ENCODE measurements around the gene VPS35L.
"Not testable (repeated sequence)": the region's sequence is repeated elsewhere in the genome, so short reads cannot be mapped to it uniquely, and the experiment has no call there.

The VPS35L gene

GRCh38 chr16:19655242-19655777 lies 99.8 kb downstream of the VPS35L start:
- DNase-seq: no peak

- DNase-seq: no peak
These were observed 102.3 kb downstream of the VPS35L start for GRCh38 chr16:19657831-19658230.

- DNase-seq: no peak
These were observed 104.1 kb downstream of the VPS35L start for GRCh38 chr16:19659554-19659953.

GRCh38 chr16:19660432-19660831 lies 104.9 kb downstream of the VPS35L start:
- DNase-seq: no peak

- no peak for DNase-seq
These were observed 106.8 kb downstream of the VPS35L start for GRCh38 chr16:19662351-19662750.

GRCh38 chr16:19664166-19664565 lies 108.7 kb downstream of the VPS35L start:
- no peak for DNase-seq

- DNase-seq: not testable (repeated sequence)
These were observed 109.8 kb downstream of the VPS35L start for GRCh38 chr16:19665313-19665712.

- no peak for DNase-seq
These were observed 111.0 kb downstream of the VPS35L start for GRCh38 chr16:19666477-19666876.

- DNase-seq: no peak
These were observed 116.9 kb downstream of the VPS35L start for GRCh38 chr16:19672378-19672777.

GRCh38 chr16:19674485-19674884 lies 119.0 kb downstream of the VPS35L start:
- DNase-seq: no peak

- no peak for DNase-seq
These were observed 121.9 kb downstream of the VPS35L start for GRCh38 chr16:19677402-19677801.

- DNase-seq: no peak
These were observed 123.3 kb downstream of the VPS35L start for GRCh38 chr16:19678804-19679203.

- DNase-seq: not testable (repeated sequence)
These were observed 123.8 kb downstream of the VPS35L start for GRCh38 chr16:19679281-19679680.

- no peak for DNase-seq
These were observed 125.4 kb downstream of the VPS35L start for GRCh38 chr16:19680881-19681340.

- DNase-seq: no peak
These were observed 126.1 kb downstream of the VPS35L start for GRCh38 chr16:19681637-19682036.

GRCh38 chr16:19683453-19684236 lies 128.1 kb downstream of the VPS35L start:
- no peak for DNase-seq

GRCh38 chr16:19685176-19685575 lies 129.7 kb downstream of the VPS35L start:
- no peak for DNase-seq

- no peak for DNase-seq
These were observed 131.8 kb downstream of the VPS35L start for GRCh38 chr16:19687279-19687678.

GRCh38 chr16:19688396-19689024 lies 133.0 kb downstream of the VPS35L start:
- DNase-seq: no peak

- no peak for DNase-seq
These were observed 133.8 kb downstream of the VPS35L start for GRCh38 chr16:19689342-19689741.

GRCh38 chr16:19690196-19690595 lies 134.7 kb downstream of the VPS35L start:
- DNase-seq: no peak

GRCh38 chr16:19691161-19691711 lies 135.7 kb downstream of the VPS35L start:
- no peak for DNase-seq

GRCh38 chr16:19694989-19695388 lies 139.5 kb downstream of the VPS35L start:
- no peak for DNase-seq

- DNase-seq: peak; percentile 59
These were observed 140.8 kb downstream of the VPS35L start for GRCh38 chr16:19696328-19696727.
